HepG2 (cell line): ENCODE measurements around the gene PODN. TPM values are rescaled to one million over a fixed set of nuclear protein-coding genes. Genes with fewer than 3 reads are reported as not detected.
A peak's percentile ranks its signal among the peaks of the same experiment; 100 is the strongest.

Experiments
- ATAC-seq: fragments of 200-7000 bp; cut with Tn5 transposase; 3 replicates; pipeline ENCODE4 v1.9.1; 2020; ENCODE audit warnings: mild to moderate bottlenecking, moderate library complexity
- BruUV-seq: library from RNA; stranded (reverse); fragments of 400-500 nt; replicated peaks from 2 replicates; lab custom pipeline; 2021; lab: Mats Ljungman, UMichigan
- CTCF ChIA-PET: fragments of 300-600 bp; formaldehyde crosslinking; extraction: SDS; loops from one replicate; lab custom pipeline; 2021; ENCODE audit warnings: low total read pairs, inconsistent platforms, low intra/inter-chr PET ratio; lab: Yijun Ruan, JAX
- POLR2A ChIA-PET: fragments of 350-600 bp; sonication (Branson Sonifier 250); formaldehyde crosslinking; loops from one replicate; lab custom pipeline; 2020; ENCODE audit warnings: antibody characterized with exemption, inconsistent platforms; lab: Yijun Ruan, JAX
- DNase-seq: peaks from one replicate; pipeline ENCODE4 v3.0.0-alpha.2; 2015; ENCODE audit warnings: low spot score
- FAIRE-seq: peaks from 3 replicates; lab custom pipeline; 2011; peaks lifted over from hg19 to GRCh38; lab: Jason Lieb, UNC
- H2AFZ ChIP-seq: one replicate; pipeline ENCODE4 v1.6.1; 2011; ENCODE audit warnings: low read length, inconsistent platforms
- H3K27ac ChIP-seq: fragments of 300-600 bp; 3 replicates; pipeline ENCODE4 v1.8.0; 2011; ENCODE audit warnings: mixed run types, mild to moderate bottlenecking, mixed read lengths, low read length, inconsistent platforms; ENCODE audit not compliant: insufficient read depth; ENCODE audit errors: extremely low read length
- H3K27me3 ChIP-seq, 2 experiments: fragments of 200-600 bp in 1 of 2; 2 replicates in 1 of 2; 3 replicates in 1 of 2; pipeline versions ENCODE4 v1.6.0 to v1.8.0; 2011; ENCODE audit warnings: low read length in 2 of 2, mild to moderate bottlenecking in 2 of 2, moderate library complexity in 2 of 2, inconsistent platforms in 1 of 2; ENCODE audit not compliant: insufficient read depth in 2 of 2, control insufficient read depth in 1 of 2
- H3K36me3 ChIP-seq, 2 experiments: fragments of 200-600 bp in 1 of 2; replicated peaks in 1 of 2; 2 replicates in 1 of 2; 3 replicates in 1 of 2; pipeline versions ENCODE4 v1.5.1 to v1.8.0; 2011; ENCODE audit warnings: low read length in 2 of 2, inconsistent platforms in 1 of 2; ENCODE audit not compliant: insufficient read depth in 2 of 2, control insufficient read depth in 1 of 2
- H3K4me1 ChIP-seq: 2 replicates; pipeline ENCODE4 v1.5.1; 2012; ENCODE audit warnings: low read length, inconsistent platforms; ENCODE audit not compliant: insufficient read depth
- H3K4me2 ChIP-seq: 2 replicates; pipeline ENCODE4 v1.6.0; 2011; ENCODE audit warnings: low read depth, low read length, inconsistent platforms
- H3K4me3 ChIP-seq, 3 experiments: fragments of 200-600 bp in 1 of 3; sonication (generic), shearing (Covaris generic) in 1 of 3; replicated peaks in 1 of 3; 2 replicates each; pipeline ENCODE4 v1.5.1; 2011 to 2016; ENCODE audit warnings: low read length in 3 of 3, inconsistent platforms in 2 of 3, low read depth in 2 of 3, mild to moderate bottlenecking in 2 of 3, control low read depth in 1 of 3, mixed read lengths in 1 of 3; ENCODE audit not compliant: insufficient read depth in 1 of 3
- H3K79me2 ChIP-seq: one replicate; pipeline ENCODE4 v1.6.1; 2011; ENCODE audit warnings: low read length, inconsistent platforms; ENCODE audit not compliant: insufficient read depth
- H3K9ac ChIP-seq: 2 replicates; pipeline ENCODE4 v1.6.0; 2011; ENCODE audit warnings: mild to moderate bottlenecking, low read depth, low read length, inconsistent platforms; ENCODE audit not compliant: insufficient read depth
- H3K9me3 ChIP-seq: 2 replicates; pipeline ENCODE4 v1.5.1; 2012; ENCODE audit warnings: mild to moderate bottlenecking, low read length
- H4K20me1 ChIP-seq: 2 replicates; pipeline ENCODE4 v1.6.0; 2011; ENCODE audit warnings: inconsistent platforms, mild to moderate bottlenecking, low read length, moderate library complexity; ENCODE audit not compliant: insufficient read depth
- KDM1A ChIP-seq: IDR thresholded peaks from 2 replicates; pipeline ENCODE4 v1.6.1; 2016; ENCODE audit warnings: missing compliant biosample characterization
- NONO ChIP-seq, 2 experiments: fragments of 450-650 bp in 1 of 2; sonication (generic) in 1 of 2; formaldehyde crosslinking in 1 of 2; IDR thresholded peaks in 1 of 2; conservative IDR thresholded peaks in 1 of 2; 2 replicates each; pipeline versions ENCODE4 v1.6.1 to v1.8.0; 2017 to 2022; ENCODE audit warnings: mild to moderate bottlenecking in 1 of 2, missing genetic modification reagents in 1 of 2, moderate library complexity in 1 of 2
- RAD21 ChIP-seq: fragments of 450-650 bp; formaldehyde crosslinking; IDR thresholded peaks from 2 replicates; pipeline ENCODE4 v1.5.0; 2020; ENCODE audit warnings: mild to moderate bottlenecking
- SRSF4 ChIP-seq: fragments of 200-400 bp; formaldehyde crosslinking; IDR thresholded peaks from one replicate; pipeline ENCODE4 v1.6.1; 2018; ENCODE audit warnings: mild to moderate bottlenecking, low read depth, low read length, moderate library complexity; ENCODE audit not compliant: poor library complexity, severe bottlenecking
- THAP7 ChIP-seq: sonication (generic); formaldehyde crosslinking; IDR thresholded peaks from 2 replicates; pipeline ENCODE4 v1.8.1; 2023; ENCODE audit warnings: mild to moderate bottlenecking, missing genetic modification reagents
- ZFP62 ChIP-seq: sonication (generic); formaldehyde crosslinking; IDR thresholded peaks from 2 replicates; pipeline ENCODE4 v1.4.0; 2020; ENCODE audit warnings: missing genetic modification reagents
- ZKSCAN5 ChIP-seq: sonication (generic); formaldehyde crosslinking; IDR thresholded peaks from 2 replicates; pipeline ENCODE4 v1.5.1; 2020; ENCODE audit warnings: mild to moderate bottlenecking, missing genetic modification reagents
- ZMYM3 ChIP-seq: sonication (generic); formaldehyde crosslinking; IDR thresholded peaks from 2 replicates; pipeline ENCODE4 v1.5.1; 2020; ENCODE audit warnings: mild to moderate bottlenecking, missing genetic modification reagents
- ZNF205 ChIP-seq: IDR thresholded peaks from 2 replicates; pipeline ENCODE4 v1.6.1; 2018; ENCODE audit warnings: missing biosample characterization, missing genetic modification reagents
- ZSCAN21 ChIP-seq: sonication (generic); formaldehyde crosslinking; IDR thresholded peaks from 2 replicates; pipeline ENCODE4 v1.8.0; 2022; ENCODE audit warnings: mild to moderate bottlenecking, missing genetic modification reagents, moderate library complexity, borderline replicate concordance
- WGBS: methylation state at CpG from one replicate; pipeline ENCODE4 v1.1.6; 2017; ENCODE audit warnings: low lambda C conversion rate; 5-methylcytosine and 5-hydroxymethylcytosine counted together
- in situ Hi-C: cut with HindIII; loops from 2 replicates; pipeline ENCODE4 v1.10.0; 2017; ENCODE audit warnings: low pct_unique_long_range_greater_than_20kb; ENCODE audit not compliant: extremely low pct_ligation_motif_present
- intact Hi-C: fragments of 100-400 bp; cut with micrococcal nuclease; formaldehyde crosslinking; loops from one replicate; pipeline ENCODE4 v1.10.0; 2022; ENCODE audit not compliant: unreplicated experiment
- polyA plus RNA-seq, 8 experiments: library from polyadenylated mRNA; depleted of rRNA in 3 of 8; stranded (reverse) in 7 of 8; unstranded in 1 of 8; fragments of >200 nt; fragmentation: Illumina TruSeq in 4 of 8; extraction: Trizol in 4 of 8; gene quantifications; 2 replicates each; pipeline versions ENCODE4 v1.2.1 to v1.2.3, GENCODE V29; 2011 to 2016; ENCODE audit warnings: low read depth in 4 of 8, missing spikeins in 1 of 8, mixed read lengths in 1 of 8; ENCODE audit not compliant: insufficient read depth in 1 of 8
- total RNA-seq, 5 experiments: library from RNA; depleted of rRNA; stranded (reverse); fragments of >200 nt; fragmentation: Illumina TruSeq; extraction: Trizol; gene quantifications; 2 replicates each; pipeline ENCODE4 v1.2.3, GENCODE V29; 2016; ENCODE audit warnings: low read depth in 1 of 5
- TF ChIP-seq, protein P1 (sequence below): sonication (generic); formaldehyde crosslinking; IDR thresholded peaks from 2 replicates; pipeline ENCODE4 v1.5.1; 2020; ENCODE audit warnings: missing genetic modification reagents, mild to moderate bottlenecking, borderline replicate concordance
- TF ChIP-seq, protein P2 (sequence below): sonication (generic); formaldehyde crosslinking; IDR thresholded peaks from 2 replicates; pipeline ENCODE4 v1.5.0; 2020; ENCODE audit warnings: mild to moderate bottlenecking, missing genetic modification reagents, moderate library complexity
- TF ChIP-seq, protein P3 (sequence below): sonication (generic); formaldehyde crosslinking; IDR thresholded peaks from 2 replicates; pipeline ENCODE4 v1.5.1; 2020; ENCODE audit warnings: mild to moderate bottlenecking, missing genetic modification reagents, moderate library complexity

The PODN gene
- total and polyA plus RNA-seq, 2 of the 13 experiments (the other 11 are each of a cell fraction or from before 2014, with no cell fraction given), result 0.13 TPM; not detected in 1

DNA sequence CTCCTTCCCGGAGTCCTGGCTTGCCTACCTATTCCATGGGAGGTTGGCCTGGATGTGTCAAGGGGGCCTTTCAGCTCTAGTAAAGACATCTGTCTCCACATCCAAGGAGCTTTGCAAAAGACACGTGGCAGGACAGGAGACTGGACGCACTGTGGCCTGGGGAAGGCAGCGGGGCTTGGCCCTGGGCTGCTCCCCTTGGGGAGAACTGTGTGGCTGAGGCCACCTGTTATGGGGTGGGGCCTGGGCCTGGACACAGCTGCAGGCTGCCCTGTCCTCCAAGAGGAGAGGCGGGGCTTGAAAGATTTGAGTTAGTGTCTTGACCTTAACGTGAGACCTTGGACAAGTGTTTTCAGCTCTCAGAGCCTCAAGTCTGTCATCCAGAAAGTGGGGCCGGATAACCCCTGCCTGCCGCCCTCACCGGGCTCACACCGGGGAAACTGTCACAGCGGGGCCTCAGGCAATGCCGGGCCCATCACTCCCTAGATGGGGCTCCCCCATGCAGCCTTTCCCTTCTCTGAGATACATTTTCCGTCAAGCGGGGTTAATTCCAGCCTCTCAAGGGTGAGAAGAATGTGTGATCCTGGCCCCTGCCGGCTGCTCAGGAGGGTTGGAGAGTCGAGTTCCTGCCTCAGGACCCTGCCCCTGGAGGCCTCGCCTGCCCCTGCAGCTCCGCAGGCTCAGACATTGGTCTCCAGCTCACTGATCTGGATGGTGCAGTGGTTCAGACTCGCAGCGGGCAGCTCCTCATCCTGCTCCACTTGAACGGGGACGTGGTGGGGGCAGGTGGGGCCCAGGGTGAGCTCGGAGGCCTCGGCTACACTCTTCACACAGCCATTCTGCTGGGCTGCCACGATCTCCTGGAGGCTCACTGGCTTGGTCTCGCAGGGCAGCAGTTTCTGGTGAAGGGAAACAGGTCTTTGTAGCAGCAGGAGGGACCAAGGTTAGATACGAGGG lies 25.6 kb downstream of the PODN start:
- ATAC-seq (peak; percentile 76), FAIRE-seq (no peak), DNase-seq (peak; percentile 25)
- ChIA-PET POLR2A (interaction anchor here (0.8 to 1.0 kb wide), 3 partner anchors 43 to 96 kb away, joined by 3 read pairs; no protein-coding TSS in a partner anchor), CTCF (no interaction called here)
- intact Hi-C loops (loop anchor here (5.0 to 10.0 kb wide), 2 partner anchors 35 to 97 kb away; no protein-coding TSS in a partner anchor), in situ Hi-C loops (no loop called here)
- 65% methylated on average over 2 of the region's 27 CpGs for WGBS
- no peaks in the 10 kb centered on the region for H3K9me3 ChIP-seq
- H3K4me2 ChIP-seq, result peak overlapping the region; percentile 82
- H3K4me3 ChIP-seq, result peak overlapping the region in 1 of 3 experiments; percentile 57; a peak in 1 of 6 replicates
- H4K20me1 ChIP-seq, result no peaks in the 10 kb centered on the region
- H3K4me1 ChIP-seq, result peaks cover 82% of the 10 kb centered on the region
- peak overlapping the region; percentile 45; the same call in 1 of the 2 replicates for H3K9ac ChIP-seq
- no peak overlapping the region for H3K27ac ChIP-seq
- no peaks in the 10 kb centered on the region for H3K36me3 ChIP-seq
- peaks cover 23 to 56% of the 10 kb centered on the region in 2 experiments for H3K27me3 ChIP-seq
- no peaks in the 10 kb centered on the region for H3K79me2 ChIP-seq
- no peak overlapping the region for H2AFZ ChIP-seq
- BruUV-seq, result no TSS peak
- peak; percentile 32; the same call in 1 of the 2 replicates for TF ChIP-seq KDM1A (CRISPR knock-in tag)
- TF ChIP-seq SRSF4, result no peak
- TF ChIP-seq RAD21 (CRISPR knock-in tag), result peak; percentile 50; the same call in 1 of the 2 replicates
- TF ChIP-seq, protein P1, sequence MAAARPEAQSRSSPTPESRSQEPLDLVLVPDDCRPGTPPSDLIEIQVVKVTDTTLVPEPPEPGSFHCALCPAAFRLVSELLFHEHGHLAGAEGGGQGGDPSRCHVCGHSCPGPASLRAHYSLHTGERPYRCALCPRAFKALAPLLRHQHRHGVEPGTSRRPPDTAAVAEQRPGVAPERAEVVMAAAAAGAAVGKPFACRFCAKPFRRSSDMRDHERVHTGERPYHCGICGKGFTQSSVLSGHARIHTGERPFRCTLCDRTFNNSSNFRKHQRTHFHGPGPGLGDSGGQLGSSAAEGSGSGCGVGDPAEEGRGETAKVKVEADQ (CRISPR knock-in tag), result no peak
- peak; percentile 85 for TF ChIP-seq ZMYM3
- TF ChIP-seq ZSCAN21 (CRISPR knock-in tag), result no peak
- TF ChIP-seq, protein P2, sequence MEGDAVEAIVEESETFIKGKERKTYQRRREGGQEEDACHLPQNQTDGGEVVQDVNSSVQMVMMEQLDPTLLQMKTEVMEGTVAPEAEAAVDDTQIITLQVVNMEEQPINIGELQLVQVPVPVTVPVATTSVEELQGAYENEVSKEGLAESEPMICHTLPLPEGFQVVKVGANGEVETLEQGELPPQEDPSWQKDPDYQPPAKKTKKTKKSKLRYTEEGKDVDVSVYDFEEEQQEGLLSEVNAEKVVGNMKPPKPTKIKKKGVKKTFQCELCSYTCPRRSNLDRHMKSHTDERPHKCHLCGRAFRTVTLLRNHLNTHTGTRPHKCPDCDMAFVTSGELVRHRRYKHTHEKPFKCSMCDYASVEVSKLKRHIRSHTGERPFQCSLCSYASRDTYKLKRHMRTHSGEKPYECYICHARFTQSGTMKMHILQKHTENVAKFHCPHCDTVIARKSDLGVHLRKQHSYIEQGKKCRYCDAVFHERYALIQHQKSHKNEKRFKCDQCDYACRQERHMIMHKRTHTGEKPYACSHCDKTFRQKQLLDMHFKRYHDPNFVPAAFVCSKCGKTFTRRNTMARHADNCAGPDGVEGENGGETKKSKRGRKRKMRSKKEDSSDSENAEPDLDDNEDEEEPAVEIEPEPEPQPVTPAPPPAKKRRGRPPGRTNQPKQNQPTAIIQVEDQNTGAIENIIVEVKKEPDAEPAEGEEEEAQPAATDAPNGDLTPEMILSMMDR (CRISPR knock-in tag), result peak; percentile 47
- TF ChIP-seq ZKSCAN5, result 0 out of 2 replicates have a peak, but pooled peaks have one; percentile 28
- no peak for TF ChIP-seq NONO (IDR thresholded peaks at IDR 0.05)
- TF ChIP-seq NONO (CRISPR knock-in tag; conservative IDR thresholded peaks at IDR 0.05), result 0 out of 2 replicates have a peak, but pooled peaks have one; percentile 22
- TF ChIP-seq, protein P3, sequence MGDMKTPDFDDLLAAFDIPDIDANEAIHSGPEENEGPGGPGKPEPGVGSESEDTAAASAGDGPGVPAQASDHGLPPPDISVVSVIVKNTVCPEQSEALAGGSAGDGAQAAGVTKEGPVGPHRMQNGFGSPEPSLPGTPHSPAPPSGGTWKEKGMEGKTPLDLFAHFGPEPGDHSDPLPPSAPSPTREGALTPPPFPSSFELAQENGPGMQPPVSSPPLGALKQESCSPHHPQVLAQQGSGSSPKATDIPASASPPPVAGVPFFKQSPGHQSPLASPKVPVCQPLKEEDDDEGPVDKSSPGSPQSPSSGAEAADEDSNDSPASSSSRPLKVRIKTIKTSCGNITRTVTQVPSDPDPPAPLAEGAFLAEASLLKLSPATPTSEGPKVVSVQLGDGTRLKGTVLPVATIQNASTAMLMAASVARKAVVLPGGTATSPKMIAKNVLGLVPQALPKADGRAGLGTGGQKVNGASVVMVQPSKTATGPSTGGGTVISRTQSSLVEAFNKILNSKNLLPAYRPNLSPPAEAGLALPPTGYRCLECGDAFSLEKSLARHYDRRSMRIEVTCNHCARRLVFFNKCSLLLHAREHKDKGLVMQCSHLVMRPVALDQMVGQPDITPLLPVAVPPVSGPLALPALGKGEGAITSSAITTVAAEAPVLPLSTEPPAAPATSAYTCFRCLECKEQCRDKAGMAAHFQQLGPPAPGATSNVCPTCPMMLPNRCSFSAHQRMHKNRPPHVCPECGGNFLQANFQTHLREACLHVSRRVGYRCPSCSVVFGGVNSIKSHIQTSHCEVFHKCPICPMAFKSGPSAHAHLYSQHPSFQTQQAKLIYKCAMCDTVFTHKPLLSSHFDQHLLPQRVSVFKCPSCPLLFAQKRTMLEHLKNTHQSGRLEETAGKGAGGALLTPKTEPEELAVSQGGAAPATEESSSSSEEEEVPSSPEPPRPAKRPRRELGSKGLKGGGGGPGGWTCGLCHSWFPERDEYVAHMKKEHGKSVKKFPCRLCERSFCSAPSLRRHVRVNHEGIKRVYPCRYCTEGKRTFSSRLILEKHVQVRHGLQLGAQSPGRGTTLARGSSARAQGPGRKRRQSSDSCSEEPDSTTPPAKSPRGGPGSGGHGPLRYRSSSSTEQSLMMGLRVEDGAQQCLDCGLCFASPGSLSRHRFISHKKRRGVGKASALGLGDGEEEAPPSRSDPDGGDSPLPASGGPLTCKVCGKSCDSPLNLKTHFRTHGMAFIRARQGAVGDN, result peak; percentile 68
- TF ChIP-seq ZNF205 (CRISPR knock-in tag), result peak; percentile 82
- no peak for TF ChIP-seq ZFP62
- 0 out of 2 replicates have a peak, but pooled peaks have one; percentile 58 for TF ChIP-seq THAP7
